ENCODE results near the gene SPG21.

- TF ChIP-seq CTCF (optimal IDR thresholded peaks at IDR 0.05 in 1 of 3, IDR thresholded peaks at IDR 0.05 in 1 of 3, conservative IDR thresholded peaks at IDR 0.05 in 1 of 3; ENCODE audit: extremely low read depth in 1 of 3, insufficient read depth in 2 of 3, low read length in 3 of 3), result no peak
- no peak for TF ChIP-seq EZH2 (IDR thresholded peaks at IDR 0.05; ENCODE audit: low read length)
These were observed 15.3 kb upstream of the SPG21 start for GRCh38 chr15:65004993-65005392.
